GM21786 (cell line): ENCODE measurements around the gene KANSL2.
"Not testable (repeated sequence)": the region's sequence is repeated elsewhere in the genome, so short reads cannot be mapped to it uniquely, and the experiment has no call there.

Experiments
- ATAC-seq: cut with Tn5 transposase; IDR thresholded peaks from one replicate; pipeline ENCODE4 v1.9.1; 2021; ENCODE audit not compliant: unreplicated experiment

KANSL2 gene

DNA sequence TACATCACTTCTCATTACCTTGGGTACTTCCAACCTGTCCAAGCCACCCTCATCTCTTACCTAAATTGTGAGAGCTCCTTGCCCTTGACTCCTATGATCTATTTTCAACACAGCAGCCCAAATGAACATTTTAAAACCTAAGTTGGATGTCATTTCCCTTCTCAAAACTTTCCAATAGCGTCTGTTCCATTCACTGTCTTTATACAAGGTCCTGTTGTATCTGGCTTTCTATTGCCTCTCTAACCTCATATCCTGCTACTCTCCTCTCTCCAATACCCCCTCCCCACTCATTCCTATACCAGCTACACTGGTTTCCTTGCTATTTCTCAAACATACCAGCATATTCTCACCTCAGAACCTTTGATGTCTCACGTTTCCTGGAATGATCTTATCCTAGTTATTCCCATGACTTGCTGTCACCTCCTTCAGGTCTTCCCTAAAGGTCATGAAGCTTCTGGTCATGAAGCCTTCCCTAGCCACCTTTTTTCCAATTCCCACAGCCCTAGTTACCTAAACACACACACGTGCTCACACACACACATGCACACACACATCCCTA, 4.1 kb upstream of the KANSL2 start:
- no peak for ATAC-seq

DNA sequence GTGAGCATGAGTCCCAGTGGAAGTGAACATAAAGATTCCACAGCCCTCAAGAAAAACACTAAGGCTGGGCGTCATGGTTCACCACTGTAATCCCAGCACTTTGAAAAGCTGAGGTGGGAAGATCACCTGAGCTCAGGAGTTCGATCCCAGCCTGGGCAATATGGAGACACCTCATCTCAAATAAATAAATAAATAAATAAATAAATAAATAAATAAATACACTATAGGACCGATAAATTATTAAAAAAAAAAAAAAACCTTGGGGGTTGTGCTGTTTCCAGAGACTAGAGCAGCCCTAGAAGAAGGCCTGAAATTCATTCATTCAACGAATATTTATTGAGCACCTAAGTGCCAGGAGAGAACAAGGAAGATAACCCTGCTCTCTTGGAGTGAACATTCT, 1.5 kb upstream of the KANSL2 start:
- no peak for ATAC-seq

GRCh38 chr12:48682927-48683326, 889 bp upstream of the KANSL2 start:
- no peak for ATAC-seq

DNA sequence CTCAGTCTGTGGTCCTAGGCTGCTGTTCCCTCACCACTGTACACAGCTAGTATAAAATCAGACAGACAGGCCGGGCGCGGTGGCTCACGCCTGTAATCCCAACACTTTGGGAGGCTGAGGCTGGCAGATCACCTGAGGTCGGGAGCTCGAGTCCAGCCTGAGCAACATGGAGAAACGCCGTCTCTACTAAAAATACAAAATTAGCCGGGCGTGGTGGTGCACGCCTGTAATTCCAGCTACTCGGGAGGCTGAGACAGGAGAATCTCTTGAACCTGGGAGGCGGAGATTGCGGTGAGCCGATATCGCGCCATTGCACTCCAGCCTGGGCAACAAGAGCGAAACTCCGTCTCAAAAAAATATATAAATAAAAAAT, 481 bp upstream of the KANSL2 start:
- ATAC-seq = not testable (repeated sequence)

DNA sequence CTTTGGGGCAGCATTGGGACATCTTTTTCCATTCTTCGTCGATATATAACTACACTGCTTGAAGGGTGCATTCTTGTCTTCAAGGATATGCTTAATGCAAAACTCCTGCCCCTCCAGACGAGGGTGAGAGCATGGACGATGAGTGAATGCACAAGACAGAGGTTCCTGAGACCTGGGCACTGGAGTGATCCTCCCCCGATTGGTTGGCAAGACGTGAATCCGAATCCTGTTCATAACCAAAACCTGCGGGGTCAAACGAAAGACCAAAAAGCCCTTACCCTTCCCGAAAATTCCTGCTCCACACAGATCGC, 684 bp downstream of the KANSL2 start:
- ATAC-seq = no peak

DNA sequence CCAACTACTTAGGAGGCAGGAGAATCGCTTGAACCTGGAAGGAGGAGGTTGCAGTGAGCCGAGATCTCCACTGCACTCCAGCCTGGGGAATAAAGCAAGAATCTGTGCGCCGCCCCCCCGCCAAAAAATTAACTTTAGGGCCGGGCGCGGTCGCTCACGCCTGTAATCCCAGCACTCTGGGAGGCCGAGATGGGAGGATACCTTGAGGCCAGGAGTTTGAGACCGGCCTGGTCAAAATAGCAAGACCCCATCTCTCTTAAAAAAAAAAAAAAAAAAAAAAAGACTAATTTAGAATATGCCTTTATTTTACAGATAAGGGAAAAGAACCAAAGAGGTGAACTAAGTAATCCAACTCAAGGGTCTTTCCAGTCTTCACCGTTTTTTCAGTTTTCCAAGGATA, 1.2 kb downstream of the KANSL2 start:
- ATAC-seq = no peak

- no peak for ATAC-seq
These were observed 3.4 kb downstream of the KANSL2 start for GRCh38 chr12:48678551-48679185.

- no peak for ATAC-seq
These were observed 10.7 kb downstream of the KANSL2 start for GRCh38 chr12:48671231-48671856.

GRCh38 chr12:48668996-48669395, 13.0 kb downstream of the KANSL2 start:
- no peak for ATAC-seq

GRCh38 chr12:48659863-48660262, 22.2 kb downstream of the KANSL2 start:
- ATAC-seq = no peak

DNA sequence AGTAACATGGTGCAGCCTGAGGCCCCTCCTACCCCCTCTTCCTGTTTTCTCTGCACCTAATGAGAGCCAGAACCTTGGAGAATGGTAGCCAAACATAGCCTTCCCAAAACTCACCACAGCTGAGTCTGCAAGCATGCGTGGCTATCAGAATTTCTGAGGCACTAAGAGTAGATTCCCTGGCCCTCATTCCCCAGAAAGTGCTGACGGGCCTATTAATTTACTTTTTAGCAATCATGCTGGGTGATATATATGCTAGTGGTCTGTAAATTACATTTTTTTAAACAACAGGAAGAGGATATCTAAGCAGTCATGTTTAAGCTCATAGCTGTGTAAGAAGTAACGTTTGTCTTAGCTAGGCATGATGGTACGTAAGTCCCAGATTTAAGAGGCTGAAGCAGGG, 30.4 kb downstream of the KANSL2 start:
- no peak for ATAC-seq

DNA sequence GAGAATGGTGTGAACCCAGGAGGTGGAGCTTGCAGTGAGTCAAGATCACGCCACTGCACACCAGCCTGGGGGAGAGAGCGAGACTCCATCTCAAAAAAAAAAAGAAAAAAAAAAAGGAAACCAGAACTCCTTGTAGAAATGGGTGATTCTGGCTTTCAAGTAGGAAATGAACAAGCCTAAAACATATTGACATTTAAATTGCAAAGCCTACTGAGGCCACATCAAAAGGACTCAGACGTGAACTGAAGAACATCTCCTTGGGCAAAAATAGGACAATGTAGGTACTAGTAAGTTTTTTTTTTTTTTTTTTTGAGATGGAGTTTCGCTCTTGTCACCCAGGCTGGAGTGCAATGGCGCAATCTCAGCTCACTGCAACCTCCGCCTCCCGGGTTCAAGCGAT, 36.7 kb downstream of the KANSL2 start:
- not testable (repeated sequence) for ATAC-seq

DNA sequence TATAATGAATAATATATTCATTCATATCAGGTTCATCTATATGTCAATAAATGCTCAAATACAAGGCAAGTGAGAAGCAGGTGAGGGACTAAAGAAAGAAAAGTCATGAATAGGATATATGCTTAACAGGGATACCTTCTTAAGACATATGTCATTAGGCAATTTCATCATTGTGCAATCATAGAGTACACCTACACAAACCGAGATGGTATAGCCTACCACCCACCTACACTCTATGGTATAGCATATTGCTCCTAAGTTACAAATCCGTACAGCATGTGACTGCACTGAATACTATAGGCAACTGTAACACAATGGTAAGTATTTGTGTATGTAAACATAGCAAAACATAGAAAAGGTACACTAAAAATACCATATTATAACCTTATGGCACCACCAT, 39.0 kb downstream of the KANSL2 start:
- ATAC-seq = no peak

DNA sequence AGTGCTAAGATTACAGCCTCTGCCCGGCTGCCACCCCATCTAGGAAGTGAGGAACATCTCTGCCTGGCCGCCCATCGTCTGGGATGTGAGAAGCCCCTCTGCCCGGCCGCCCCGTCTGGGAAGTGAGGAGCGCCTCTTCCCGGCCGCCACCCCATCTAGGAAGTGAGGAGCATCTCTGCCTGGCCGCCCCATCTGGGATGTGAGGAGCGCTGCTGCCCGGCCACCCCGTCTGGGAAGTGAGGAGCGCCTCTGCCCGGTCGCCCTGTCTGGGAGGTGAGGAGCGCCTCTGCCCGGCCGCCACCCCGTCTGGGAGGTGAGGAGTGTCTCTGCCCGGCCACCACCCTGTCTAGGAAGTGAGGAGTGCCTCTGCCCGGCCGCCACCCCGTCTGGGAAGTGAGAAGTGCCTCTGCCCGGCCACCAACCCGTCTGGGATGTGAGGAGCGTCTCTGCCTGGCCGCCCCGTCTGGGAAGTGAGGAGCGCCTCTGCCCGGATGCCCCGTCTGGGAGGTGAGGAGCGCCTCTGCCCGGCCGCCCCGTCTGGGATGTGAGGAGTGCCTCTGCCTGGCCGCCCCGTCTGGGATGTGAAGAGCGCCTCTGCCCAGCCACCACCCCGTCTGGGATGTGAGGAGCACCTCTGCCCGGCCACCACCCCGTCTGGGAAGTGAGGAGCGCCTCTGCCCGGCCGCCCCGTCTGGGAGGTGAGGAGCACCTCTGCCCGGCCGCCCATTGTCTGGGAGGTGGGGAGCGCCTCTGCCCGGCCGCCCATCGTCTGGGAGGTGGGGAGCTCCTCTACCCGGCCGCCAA, 40.1 kb downstream of the KANSL2 start:
- ATAC-seq = not testable (repeated sequence)

GRCh38 chr12:48640854-48641253, 41.2 kb downstream of the KANSL2 start:
- ATAC-seq = no peak

- ATAC-seq = no peak
These were observed 41.6 kb downstream of the KANSL2 start for GRCh38 chr12:48640428-48640827.

- ATAC-seq = no peak
These were observed 51.0 kb downstream of the KANSL2 start for GRCh38 chr12:48631071-48631470.

DNA sequence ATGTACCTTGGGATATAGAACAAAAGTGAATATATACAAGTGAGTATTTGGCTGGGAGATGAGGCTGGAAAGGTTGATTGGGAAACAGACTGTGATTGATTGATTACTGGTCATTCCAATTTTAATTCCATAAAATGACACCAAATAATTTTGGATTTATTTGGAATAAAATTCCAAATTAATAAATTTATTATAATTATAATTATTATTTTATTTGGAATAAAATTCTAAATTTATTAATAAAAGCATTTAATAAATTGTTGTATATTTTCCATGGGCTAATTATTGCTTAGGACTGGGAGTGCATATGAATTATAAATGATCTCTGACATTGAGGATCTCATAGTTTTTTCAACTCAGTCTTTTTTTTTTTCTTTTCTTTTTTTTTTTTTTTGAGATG, 51.7 kb downstream of the KANSL2 start:
- no peak for ATAC-seq

- no peak for ATAC-seq
These were observed 52.5 kb downstream of the KANSL2 start for GRCh38 chr12:48629541-48629940.

DNA sequence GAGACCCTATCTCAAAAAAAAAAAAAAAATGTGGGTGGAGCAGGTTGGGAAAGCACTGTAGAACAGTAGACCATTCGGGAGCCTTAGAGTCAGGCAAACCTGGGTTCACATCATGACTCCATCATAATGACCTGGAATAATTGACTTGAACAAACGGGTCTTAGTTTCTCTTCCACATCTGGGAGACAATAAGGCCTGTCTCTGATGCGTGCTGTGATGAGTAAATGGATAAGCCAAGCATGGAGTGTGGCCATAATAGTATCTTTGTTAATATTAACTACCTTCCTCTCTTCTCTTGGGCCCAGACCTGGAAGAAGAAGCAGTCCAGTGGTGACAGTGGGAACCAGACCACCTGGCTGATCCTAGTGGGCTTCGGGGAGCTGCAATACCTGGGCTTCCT, 54.5 kb downstream of the KANSL2 start:
- no peak for ATAC-seq

GRCh38 chr12:48622997-48623396, 59.0 kb downstream of the KANSL2 start:
- ATAC-seq = not testable (repeated sequence)

DNA sequence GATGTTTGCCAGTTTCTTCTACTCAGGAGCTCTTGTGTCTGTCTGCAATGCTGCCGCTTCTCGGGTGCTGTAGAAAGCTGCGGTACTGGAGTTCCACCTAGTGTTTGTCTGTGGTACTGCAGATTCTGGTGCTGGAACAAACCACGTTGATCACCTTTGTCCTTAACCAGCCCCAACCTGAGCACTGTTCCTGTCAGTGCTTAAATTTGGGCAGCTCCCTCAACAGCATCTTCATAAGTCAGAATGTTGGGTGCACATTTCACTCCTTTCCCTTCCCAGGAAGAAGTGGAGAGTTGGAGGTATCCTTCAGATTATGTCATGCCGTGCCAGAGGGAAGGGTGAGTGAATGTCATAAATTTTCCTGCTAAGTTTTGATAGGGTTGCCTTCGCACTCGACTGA, 63.5 kb downstream of the KANSL2 start:
- no peak for ATAC-seq
